CD4-positive, alpha-beta T cell treated with Interleukin-15 for 4 hours (primary cell): Measurements from ENCODE around the gene APBA2.

Experiments
- DNase-seq: peaks from one replicate; pipeline ENCODE4 v3.0.0-alpha.2; 2020; ENCODE audit warnings: low spot score

APBA2 gene

GRCh38 chr15:28983432-28984311 lies 97.9 kb downstream of the APBA2 start:
- no peak for DNase-seq

GRCh38 chr15:28984421-28985315 lies 98.9 kb downstream of the APBA2 start:
- DNase-seq: no peak

- no peak for DNase-seq
Measured at GRCh38 chr15:28985316-28985645, 99.5 kb downstream of the APBA2 start.

GRCh38 chr15:28985691-28986090 lies 99.9 kb downstream of the APBA2 start:
- DNase-seq: no peak

GRCh38 chr15:28986108-28986507 lies 100.3 kb downstream of the APBA2 start:
- peak; percentile 31 for DNase-seq

- no peak for DNase-seq
Measured at GRCh38 chr15:28986726-28987125, 101.0 kb downstream of the APBA2 start.

- no peak for DNase-seq
Measured at GRCh38 chr15:28987337-28987736, 101.6 kb downstream of the APBA2 start.

GRCh38 chr15:28989239-28989830 lies 103.6 kb downstream of the APBA2 start:
- no peak for DNase-seq

- no peak for DNase-seq
Measured at GRCh38 chr15:28989896-28990295, 104.1 kb downstream of the APBA2 start.

- no peak for DNase-seq
Measured at GRCh38 chr15:28990390-28990789, 104.6 kb downstream of the APBA2 start.

- DNase-seq: no peak
Measured at GRCh38 chr15:28991236-28992171, 105.7 kb downstream of the APBA2 start.

- DNase-seq: no peak
Measured at GRCh38 chr15:28992336-28992864, 106.6 kb downstream of the APBA2 start.

GRCh38 chr15:28993051-28993719 lies 107.4 kb downstream of the APBA2 start:
- no peak for DNase-seq

- DNase-seq: no peak
Measured at GRCh38 chr15:28993720-28994053, 107.9 kb downstream of the APBA2 start.

- DNase-seq: no peak
Measured at GRCh38 chr15:28994142-28994830, 108.5 kb downstream of the APBA2 start.

GRCh38 chr15:28994831-28995596 lies 109.2 kb downstream of the APBA2 start:
- DNase-seq: no peak

- DNase-seq: no peak
Measured at GRCh38 chr15:28995705-28996104, 109.9 kb downstream of the APBA2 start.

GRCh38 chr15:28996289-28996688 lies 110.5 kb downstream of the APBA2 start:
- no peak for DNase-seq

GRCh38 chr15:28996953-28997352 lies 111.2 kb downstream of the APBA2 start:
- DNase-seq: no peak
